Femur (tissue), 1 donor: ENCODE measurements around the gene FMO2.
"Not testable (repeated sequence)": the region's sequence is repeated elsewhere in the genome, so short reads cannot be mapped to it uniquely, and the experiment has no call there.

Source experiments
- DNase-seq: peaks from one replicate; pipeline ENCODE4 v3.0.0-alpha.2; 2017

FMO2 gene

GRCh38 chr1:171220081-171220420, 35.0 kb downstream of the FMO2 start:
- no peak for DNase-seq

GRCh38 chr1:171220581-171221054, 35.5 kb downstream of the FMO2 start:
- DNase-seq = peak; percentile 85

GRCh38 chr1:171221665-171222591, 36.8 kb downstream of the FMO2 start:
- no peak for DNase-seq

- DNase-seq = no peak
Observed at GRCh38 chr1:171222936-171223335, 37.8 kb downstream of the FMO2 start.

- not testable (repeated sequence) for DNase-seq
Observed at GRCh38 chr1:171224257-171224656, 39.2 kb downstream of the FMO2 start.

GRCh38 chr1:171226747-171227370, 41.8 kb downstream of the FMO2 start:
- peak; percentile 74 for DNase-seq

GRCh38 chr1:171231326-171231725, 46.2 kb downstream of the FMO2 start:
- DNase-seq = no peak

- DNase-seq = no peak
Observed at GRCh38 chr1:171233183-171233582, 48.1 kb downstream of the FMO2 start.

- not testable (repeated sequence) for DNase-seq
Observed at GRCh38 chr1:171236231-171236630, 51.1 kb downstream of the FMO2 start.

- no peak for DNase-seq
Observed at GRCh38 chr1:171243878-171244277, 58.8 kb downstream of the FMO2 start.

GRCh38 chr1:171245458-171246064, 60.5 kb downstream of the FMO2 start:
- DNase-seq = no peak

GRCh38 chr1:171247501-171247900, 62.4 kb downstream of the FMO2 start:
- no peak for DNase-seq

GRCh38 chr1:171248302-171248701, 63.2 kb downstream of the FMO2 start, which contains the start of gene FMO1:
Gene FMO1, plus strand, starts transcription at chr1:171248494. Its CDS starts 9,594 bp downstream, at chr1:171258088.
- no peak for DNase-seq

GRCh38 chr1:171248841-171249240, 63.7 kb downstream of the FMO2 start:
- DNase-seq = no peak

GRCh38 chr1:171250263-171250662, 65.2 kb downstream of the FMO2 start:
- no peak for DNase-seq

- peak; percentile 60 for DNase-seq
Observed at GRCh38 chr1:171251042-171251951, 66.2 kb downstream of the FMO2 start.

GRCh38 chr1:171251952-171252300, 66.8 kb downstream of the FMO2 start:
- DNase-seq = no peak

GRCh38 chr1:171252482-171252881, 67.4 kb downstream of the FMO2 start:
- DNase-seq = peak; percentile 59

GRCh38 chr1:171254859-171255258, 69.8 kb downstream of the FMO2 start:
- DNase-seq = no peak

GRCh38 chr1:171256940-171257606, 72.0 kb downstream of the FMO2 start:
- DNase-seq = peak; percentile 37

- peak; percentile 68 for DNase-seq
Observed at GRCh38 chr1:171257607-171258076, 72.5 kb downstream of the FMO2 start.

GRCh38 chr1:171258429-171258828, 73.3 kb downstream of the FMO2 start:
- no peak for DNase-seq
